Measurements from ENCODE around the gene FAM50B.

Gene FAM50B

GRCh38 chr6:3869284-3869631 is 20.1 kb downstream of the FAM50B start:
- Histone ChIP-seq H3K4me3 (ENCODE audit: low read length) (no peak overlapping the region), H3K9me3 (ENCODE audit: control insufficient read depth, low read length) (no peaks in the 10 kb centered on the region)
- no peak for DNase-seq (ENCODE audit: low read depth)

GRCh38 chr6:3869632-3870527 is 20.7 kb downstream of the FAM50B start:
- Histone ChIP-seq H3K36me3 (ENCODE audit: control insufficient read depth, insufficient read depth, low read length, severe bottlenecking) (no peaks in the 10 kb centered on the region), H3K27me3 (replicated peaks; ENCODE audit: control insufficient read depth, insufficient read depth, low read length) (no peaks in the 10 kb centered on the region), H3K9ac (ENCODE audit: low read length) (no peak overlapping the region), H3K4me3 (ENCODE audit: low read length) (no peak overlapping the region), H3K4me1 (ENCODE audit: control insufficient read depth, insufficient read depth, low read length) (peaks cover 46% of the 10 kb centered on the region), H3K9me3 (ENCODE audit: control insufficient read depth, low read length) (no peaks in the 10 kb centered on the region)
- DNase-seq (ENCODE audit: low read depth) = no peak

More at GRCh38 chr6:3869284-3869631, 20.1 kb downstream of the FAM50B start:
- no peak overlapping the region for H3K9ac ChIP-seq (ENCODE audit: low read length)
- peaks cover 41% of the 10 kb centered on the region for H3K4me1 ChIP-seq (ENCODE audit: control insufficient read depth, insufficient read depth, low read length)
- no peaks in the 10 kb centered on the region for H3K36me3 ChIP-seq (ENCODE audit: control insufficient read depth, insufficient read depth, low read length, severe bottlenecking)
- no peaks in the 10 kb centered on the region for H3K27me3 ChIP-seq (replicated peaks; ENCODE audit: control insufficient read depth, insufficient read depth, low read length)

GRCh38 chr6:3870528-3870925 is 21.4 kb downstream of the FAM50B start:
- Histone ChIP-seq H3K27me3 (replicated peaks; ENCODE audit: control insufficient read depth, insufficient read depth, low read length) (no peaks in the 10 kb centered on the region), H3K4me1 (ENCODE audit: control insufficient read depth, insufficient read depth, low read length) (peaks cover 53% of the 10 kb centered on the region), H3K36me3 (ENCODE audit: control insufficient read depth, insufficient read depth, low read length, severe bottlenecking) (no peaks in the 10 kb centered on the region), H3K9me3 (ENCODE audit: control insufficient read depth, low read length) (no peaks in the 10 kb centered on the region), H3K4me3 (ENCODE audit: low read length) (no peak overlapping the region), H3K9ac (ENCODE audit: low read length) (no peak overlapping the region)
- no peak for DNase-seq (ENCODE audit: low read depth)

DNA sequence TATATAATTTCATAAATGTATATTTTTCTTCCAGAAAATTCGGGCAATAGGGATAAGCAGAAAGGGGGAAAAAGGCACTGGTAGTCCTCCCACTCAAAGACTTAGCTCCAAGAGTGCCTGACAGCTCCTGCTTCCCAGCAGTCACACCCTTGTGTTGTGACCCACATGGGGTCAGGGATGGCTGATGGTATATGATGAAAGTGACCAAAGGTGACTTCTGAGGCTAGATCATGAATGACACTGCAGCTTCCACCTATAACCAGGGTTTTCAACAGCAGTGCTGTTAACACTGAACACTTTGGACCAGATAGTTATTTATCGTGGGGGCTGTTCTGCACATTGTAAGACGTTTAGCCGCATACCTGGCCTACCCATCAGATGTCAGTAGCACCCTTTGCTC is 22.3 kb downstream of the FAM50B start:
- Histone ChIP-seq H3K36me3 (ENCODE audit: control insufficient read depth, insufficient read depth, low read length, severe bottlenecking) (no peaks in the 10 kb centered on the region), H3K27me3 (replicated peaks; ENCODE audit: control insufficient read depth, insufficient read depth, low read length) (no peaks in the 10 kb centered on the region), H3K4me3 (ENCODE audit: low read length) (no peak overlapping the region), H3K4me1 (ENCODE audit: control insufficient read depth, insufficient read depth, low read length) (peaks cover 60% of the 10 kb centered on the region), H3K9me3 (ENCODE audit: control insufficient read depth, low read length) (no peaks in the 10 kb centered on the region), H3K9ac (ENCODE audit: low read length) (no peak overlapping the region)
- DNase-seq (ENCODE audit: low read depth) = no peak

DNA sequence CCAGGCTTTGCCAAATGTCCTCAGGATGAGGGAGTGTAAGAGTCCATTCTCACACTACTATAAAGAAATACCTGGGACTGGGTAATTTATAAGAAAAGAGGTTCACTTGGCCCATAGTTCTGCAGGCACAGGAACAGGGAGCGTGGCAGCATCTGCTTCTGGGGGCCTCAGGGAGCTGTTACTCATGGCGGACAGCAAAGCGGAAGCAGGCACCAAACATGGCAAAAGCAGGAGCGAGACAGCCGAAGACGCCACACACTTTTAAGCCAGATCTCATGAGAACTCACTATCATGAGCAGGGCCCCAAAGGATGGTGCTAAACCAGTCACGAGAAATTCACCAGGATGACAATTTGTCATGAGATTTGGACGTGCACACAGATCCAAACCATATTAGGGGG is 22.8 kb downstream of the FAM50B start:
- peaks cover 65% of the 10 kb centered on the region for H3K4me1 ChIP-seq (ENCODE audit: control insufficient read depth, insufficient read depth, low read length)
- no peak overlapping the region for H3K9ac ChIP-seq (ENCODE audit: low read length)
- H3K9me3 ChIP-seq (ENCODE audit: control insufficient read depth, low read length) = no peaks in the 10 kb centered on the region
- DNase-seq (ENCODE audit: low read depth) = no peak
- H3K4me3 ChIP-seq (ENCODE audit: low read length) = no peak overlapping the region
- no peaks in the 10 kb centered on the region for H3K27me3 ChIP-seq (replicated peaks; ENCODE audit: control insufficient read depth, insufficient read depth, low read length)
- H3K36me3 ChIP-seq (ENCODE audit: control insufficient read depth, insufficient read depth, low read length, severe bottlenecking) = no peaks in the 10 kb centered on the region

DNA sequence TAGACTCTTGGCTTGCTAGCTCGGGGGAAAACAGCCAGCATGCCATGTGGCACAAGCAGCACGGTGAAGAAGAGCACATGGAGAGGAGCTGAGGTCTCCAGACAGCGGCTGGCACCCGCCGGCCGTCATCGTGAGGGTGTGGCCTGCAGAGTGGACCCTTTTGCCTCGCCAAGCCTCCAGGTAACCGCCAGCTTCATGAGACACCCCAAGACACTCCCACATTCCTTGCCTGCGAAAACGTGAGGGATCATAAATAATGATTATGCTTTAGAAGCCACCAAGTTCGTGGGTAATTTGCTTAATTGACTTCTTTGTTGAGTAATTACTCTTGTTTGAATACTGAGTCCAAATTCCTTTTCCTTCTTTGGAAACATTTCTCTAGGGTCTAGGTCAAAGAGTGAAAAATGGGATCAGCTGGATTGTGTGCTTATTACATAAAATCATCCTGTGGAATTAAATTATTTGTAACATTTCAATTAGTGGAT is 23.2 kb downstream of the FAM50B start:
- Histone ChIP-seq H3K4me1 (ENCODE audit: control insufficient read depth, insufficient read depth, low read length) (peaks cover 66% of the 10 kb centered on the region), H3K36me3 (ENCODE audit: control insufficient read depth, insufficient read depth, low read length, severe bottlenecking) (no peaks in the 10 kb centered on the region), H3K27me3 (replicated peaks; ENCODE audit: control insufficient read depth, insufficient read depth, low read length) (no peaks in the 10 kb centered on the region), H3K4me3 (ENCODE audit: low read length) (no peak overlapping the region), H3K9ac (ENCODE audit: low read length) (no peak overlapping the region), H3K9me3 (ENCODE audit: control insufficient read depth, low read length) (no peaks in the 10 kb centered on the region)
- no peak for DNase-seq (ENCODE audit: low read depth)

DNA sequence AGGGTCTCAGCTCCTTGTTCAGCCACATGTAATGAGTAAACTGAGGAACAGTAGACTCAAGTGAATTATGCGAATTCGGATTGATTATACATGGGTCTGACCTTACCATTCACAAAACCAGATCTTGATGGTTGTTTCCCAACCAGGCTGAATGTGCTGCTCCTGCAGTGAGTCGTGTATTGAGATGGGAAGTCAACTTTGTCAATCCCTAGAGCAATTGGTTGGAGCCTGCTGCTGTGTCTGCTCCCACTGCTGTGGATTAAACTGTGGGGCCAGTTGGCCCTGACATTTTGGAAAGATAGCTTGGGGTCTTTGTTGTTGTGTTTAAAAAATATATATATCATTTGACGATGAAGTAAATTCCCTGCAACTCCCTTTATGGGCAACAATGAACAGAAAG is 23.9 kb downstream of the FAM50B start:
- H3K4me1 ChIP-seq (ENCODE audit: control insufficient read depth, insufficient read depth, low read length) = peaks cover 59% of the 10 kb centered on the region
- no peak overlapping the region for H3K9ac ChIP-seq (ENCODE audit: low read length)
- H3K36me3 ChIP-seq (ENCODE audit: control insufficient read depth, insufficient read depth, low read length, severe bottlenecking) = no peaks in the 10 kb centered on the region
- H3K4me3 ChIP-seq (ENCODE audit: low read length) = no peak overlapping the region
- H3K9me3 ChIP-seq (ENCODE audit: control insufficient read depth, low read length) = no peaks in the 10 kb centered on the region
- no peaks in the 10 kb centered on the region for H3K27me3 ChIP-seq (replicated peaks; ENCODE audit: control insufficient read depth, insufficient read depth, low read length)
- DNase-seq (ENCODE audit: low read depth) = no peak

GRCh38 chr6:3874069-3874468 is 24.9 kb downstream of the FAM50B start:
- Histone ChIP-seq H3K9me3 (ENCODE audit: control insufficient read depth, low read length) (no peaks in the 10 kb centered on the region), H3K36me3 (ENCODE audit: control insufficient read depth, insufficient read depth, low read length, severe bottlenecking) (no peaks in the 10 kb centered on the region), H3K27me3 (replicated peaks; ENCODE audit: control insufficient read depth, insufficient read depth, low read length) (no peaks in the 10 kb centered on the region), H3K4me3 (ENCODE audit: low read length) (peak overlapping the region; percentile 3), H3K9ac (ENCODE audit: low read length) (peak overlapping the region; percentile 28), H3K4me1 (ENCODE audit: control insufficient read depth, insufficient read depth, low read length) (peaks cover 52% of the 10 kb centered on the region)
- DNase-seq (ENCODE audit: low read depth) = no peak

- no peak for DNase-seq (ENCODE audit: low read depth)
- H3K4me1 ChIP-seq (ENCODE audit: control insufficient read depth, insufficient read depth, low read length) = peaks cover 49% of the 10 kb centered on the region
- peak overlapping the region; percentile 75 for H3K4me3 ChIP-seq (ENCODE audit: low read length)
Observed at GRCh38 chr6:3875486-3875885, 26.3 kb downstream of the FAM50B start.

DNA sequence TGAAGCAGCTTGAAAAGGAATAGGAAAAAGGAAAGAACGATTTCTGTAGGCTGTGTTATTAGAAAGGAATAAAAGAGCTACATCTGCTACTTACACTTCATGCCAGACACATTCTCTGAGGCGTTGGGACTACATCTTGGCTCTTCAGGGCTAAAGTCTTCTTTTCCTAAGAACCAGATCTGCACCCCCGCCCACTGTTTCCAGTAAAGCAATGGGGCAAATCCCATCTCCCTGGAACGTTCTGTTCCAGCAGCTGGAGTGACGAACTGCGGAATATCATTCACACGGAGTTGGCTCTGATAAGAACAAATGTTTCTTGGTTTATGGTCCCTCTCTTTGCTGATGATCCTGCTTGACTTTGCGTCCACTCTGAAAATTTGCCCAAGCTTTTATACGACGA is 26.9 kb downstream of the FAM50B start:
- Histone ChIP-seq H3K9ac (ENCODE audit: low read length) (peak overlapping the region; percentile 91), H3K4me3 (ENCODE audit: low read length) (peak overlapping the region; percentile 75), H3K27me3 (replicated peaks; ENCODE audit: control insufficient read depth, insufficient read depth, low read length) (no peaks in the 10 kb centered on the region), H3K9me3 (ENCODE audit: control insufficient read depth, low read length) (no peaks in the 10 kb centered on the region), H3K4me1 (ENCODE audit: control insufficient read depth, insufficient read depth, low read length) (peaks cover 49% of the 10 kb centered on the region), H3K36me3 (ENCODE audit: control insufficient read depth, insufficient read depth, low read length, severe bottlenecking) (no peaks in the 10 kb centered on the region)
- DNase-seq (ENCODE audit: low read depth) = no peak

More at GRCh38 chr6:3875486-3875885, 26.3 kb downstream of the FAM50B start:
- Histone ChIP-seq H3K9me3 (ENCODE audit: control insufficient read depth, low read length) (no peaks in the 10 kb centered on the region), H3K36me3 (ENCODE audit: control insufficient read depth, insufficient read depth, low read length, severe bottlenecking) (no peaks in the 10 kb centered on the region), H3K27me3 (replicated peaks; ENCODE audit: control insufficient read depth, insufficient read depth, low read length) (no peaks in the 10 kb centered on the region), H3K9ac (ENCODE audit: low read length) (peak overlapping the region; percentile 91)

DNA sequence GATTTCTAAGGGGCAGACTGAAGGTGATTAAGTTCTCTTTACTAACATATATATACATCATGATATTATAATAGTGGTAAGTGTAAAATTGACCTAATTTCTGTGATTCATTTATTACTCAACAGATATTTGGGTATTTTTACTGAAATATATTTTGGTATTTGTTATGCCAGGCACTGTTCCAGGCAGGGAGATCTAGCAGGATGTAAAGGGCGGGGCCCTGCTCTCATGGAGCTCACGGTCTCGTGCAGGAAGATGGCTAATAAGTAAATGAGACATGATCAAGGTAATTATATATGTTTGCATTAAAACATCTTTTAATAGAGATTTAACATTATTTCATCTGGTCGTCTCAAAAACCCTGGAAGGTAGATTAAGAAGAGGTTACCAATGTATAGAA is 27.7 kb downstream of the FAM50B start:
- Histone ChIP-seq H3K9ac (ENCODE audit: low read length) (peak overlapping the region; percentile 91), H3K4me1 (ENCODE audit: control insufficient read depth, insufficient read depth, low read length) (peaks cover 56% of the 10 kb centered on the region), H3K4me3 (ENCODE audit: low read length) (peak overlapping the region; percentile 75), H3K36me3 (ENCODE audit: control insufficient read depth, insufficient read depth, low read length, severe bottlenecking) (no peaks in the 10 kb centered on the region), H3K27me3 (replicated peaks; ENCODE audit: control insufficient read depth, insufficient read depth, low read length) (no peaks in the 10 kb centered on the region), H3K9me3 (ENCODE audit: control insufficient read depth, low read length) (no peaks in the 10 kb centered on the region)
- DNase-seq (ENCODE audit: low read depth) = no peak

All from adipocyte (in vitro differentiated cells).